Upper lobe of right lung (tissue), 1 donor: ENCODE measurements around the gene KPNA4. TPM values are rescaled to one million over a fixed set of nuclear protein-coding genes. Genes with fewer than 3 reads are reported as not detected.
"Not testable (repeated sequence)": the region's sequence is repeated elsewhere in the genome, so short reads cannot be mapped to it uniquely, and the experiment has no call there.

Experiments
- ATAC-seq: fragments of 200-7000 bp; cut with Tn5 transposase; one replicate; pipeline ENCODE4 v1.9.1; 2020; ENCODE audit warnings: mild to moderate bottlenecking, moderate library complexity
- DNase-seq: peaks from one replicate; pipeline ENCODE4 v3.0.0-alpha.2; 2020
- H3K27ac ChIP-seq: fragments of 200-600 bp; one replicate; pipeline ENCODE4 v1.8.0; 2022
- H3K27me3 ChIP-seq: fragments of 200-600 bp; one replicate; pipeline ENCODE4 v1.8.0; 2022; ENCODE audit warnings: mild to moderate bottlenecking
- H3K36me3 ChIP-seq: fragments of 200-600 bp; one replicate; pipeline ENCODE4 v1.8.0; 2022
- H3K4me1 ChIP-seq: fragments of 200-600 bp; one replicate; pipeline ENCODE4 v1.8.0; 2022
- H3K4me3 ChIP-seq: fragments of 200-600 bp; one replicate; pipeline ENCODE4 v1.8.0; 2022; ENCODE audit warnings: mild to moderate bottlenecking
- H3K9me3 ChIP-seq: fragments of 200-600 bp; one replicate; pipeline ENCODE4 v1.8.0; 2022
- CTCF ChIP-seq: fragments of 200-600 bp; IDR thresholded peaks from one replicate; pipeline ENCODE4 v1.8.0; 2022; ENCODE audit warnings: antibody characterized with exemption
- intact Hi-C: fragments of 100-400 bp; cut with DNase I; formaldehyde crosslinking; loops from one replicate; pipeline ENCODE4 v1.11.0; 2022
- total RNA-seq: library from RNA; stranded (reverse); fragmentation: NEBNext Ultra II Directional; extraction: Animal tissue kit (Norgen Biotek cat#: 25700); gene quantifications from one replicate; pipeline ENCODE4 v1.2.1, GENCODE V29; 2021
- donor health status: DM: no; HTN: yes; CAD: no; lungs with severe emphysema.

The KPNA4 gene
- total RNA-seq, 1 donor from 2014 or later, result 56.3 TPM

GRCh38 chr3:160608870-160609269, 43.5 kb upstream of the KPNA4 start:
- Histone ChIP-seq H3K4me1 (no peaks in the 10 kb centered on the region), H3K27ac (no peak overlapping the region), H3K4me3 (no peak overlapping the region), H3K9me3 (no peaks in the 10 kb centered on the region), H3K27me3 (no peaks in the 10 kb centered on the region), H3K36me3 (no peaks in the 10 kb centered on the region)
- intact Hi-C loops, result no loop called here
- no peak for TF ChIP-seq CTCF
- DNase-seq (no peak), ATAC-seq (no peak)

- no peak for ATAC-seq
- Histone ChIP-seq H3K4me1 (no peaks in the 10 kb centered on the region), H3K9me3 (no peaks in the 10 kb centered on the region), H3K36me3 (no peaks in the 10 kb centered on the region), H3K4me3 (no peak overlapping the region), H3K27me3 (no peaks in the 10 kb centered on the region), H3K27ac (no peak overlapping the region)
- no peak for TF ChIP-seq CTCF
- intact Hi-C loops, result no loop called here
- no peak for DNase-seq
Observed at GRCh38 chr3:160607826-160608225, 42.5 kb upstream of the KPNA4 start.

GRCh38 chr3:160605315-160605714, 39.9 kb upstream of the KPNA4 start:
- intact Hi-C loops, result no loop called here

GRCh38 chr3:160603845-160604244, 38.5 kb upstream of the KPNA4 start:
- intact Hi-C loops, H3K4me1 ChIP-seq, H3K27ac ChIP-seq, H3K27me3 ChIP-seq, H3K9me3 ChIP-seq, H3K36me3 ChIP-seq, ATAC-seq, DNase-seq, H3K4me3 ChIP-seq: not testable (repeated sequence)

More at GRCh38 chr3:160605315-160605714, 39.9 kb upstream of the KPNA4 start:
- no peak overlapping the region for H3K4me3 ChIP-seq
- ATAC-seq, result no peak
- no peak for DNase-seq
- no peak overlapping the region for H3K27ac ChIP-seq
- H3K36me3 ChIP-seq, result no peaks in the 10 kb centered on the region
- no peaks in the 10 kb centered on the region for H3K9me3 ChIP-seq
- no peaks in the 10 kb centered on the region for H3K27me3 ChIP-seq
- H3K4me1 ChIP-seq, result no peaks in the 10 kb centered on the region
- TF ChIP-seq CTCF, result no peak

GRCh38 chr3:160602259-160602658, 36.9 kb upstream of the KPNA4 start:
- ATAC-seq (no peak), DNase-seq (no peak)
- no peaks in the 10 kb centered on the region for H3K4me1 ChIP-seq
- H3K27me3 ChIP-seq, result no peaks in the 10 kb centered on the region
- H3K9me3 ChIP-seq, result no peaks in the 10 kb centered on the region
- no peak overlapping the region for H3K4me3 ChIP-seq
- no peak for TF ChIP-seq CTCF
- H3K36me3 ChIP-seq, result no peaks in the 10 kb centered on the region
- H3K27ac ChIP-seq, result no peak overlapping the region
- intact Hi-C loops, result no loop called here

GRCh38 chr3:160601288-160601687, 35.9 kb upstream of the KPNA4 start:
- H3K27me3 ChIP-seq, result no peaks in the 10 kb centered on the region

More at GRCh38 chr3:160601288-160601687, 35.9 kb upstream of the KPNA4 start:
- no peak for ATAC-seq
- no peak for DNase-seq
- no peak for TF ChIP-seq CTCF
- Histone ChIP-seq H3K27ac (no peak overlapping the region), H3K4me3 (no peak overlapping the region), H3K9me3 (no peaks in the 10 kb centered on the region), H3K36me3 (no peaks in the 10 kb centered on the region), H3K4me1 (no peaks in the 10 kb centered on the region)
- intact Hi-C loops, result no loop called here
